Skeletal muscle satellite cell (primary cell): ENCODE data around the gene KCNK6.
A peak's percentile ranks its signal among the peaks of the same experiment; 100 is the strongest.

Source experiments
- H3K27me3 ChIP-seq: 2 replicates; pipeline ENCODE4 v1.7.0; 2013; ENCODE audit warnings: low read length; ENCODE audit not compliant: control insufficient read depth, insufficient read depth
- H3K36me3 ChIP-seq: 2 replicates; pipeline ENCODE4 v1.7.0; 2013; ENCODE audit warnings: mild to moderate bottlenecking, control low read depth, low read length; ENCODE audit not compliant: insufficient read depth
- H3K4me1 ChIP-seq: 2 replicates; pipeline ENCODE4 v1.7.0; 2013; ENCODE audit warnings: low read length; ENCODE audit not compliant: control insufficient read depth, insufficient read depth
- H3K4me2 ChIP-seq: 2 replicates; pipeline ENCODE4 v1.7.0; 2013; ENCODE audit warnings: mild to moderate bottlenecking, low read length
- H3K4me3 ChIP-seq: 2 replicates; pipeline ENCODE4 v1.7.0; 2013; ENCODE audit warnings: low read length
- H3K9ac ChIP-seq: 2 replicates; pipeline ENCODE4 v1.7.0; 2013; ENCODE audit warnings: mild to moderate bottlenecking, low read depth, low read length, moderate library complexity
- H3K9me3 ChIP-seq: replicated peaks from 2 replicates; pipeline ENCODE4 v1.7.0; 2013; ENCODE audit warnings: mild to moderate bottlenecking, control low read depth, low read length

The KCNK6 gene

GRCh38 chr19:38310986-38311385 is 8.7 kb upstream of the KCNK6 start:
- no peak overlapping the region for H3K4me2 ChIP-seq
- no peak overlapping the region for H3K9ac ChIP-seq
- H3K36me3 ChIP-seq, result peaks cover 19% of the 10 kb centered on the region
- no peaks in the 10 kb centered on the region for H3K9me3 ChIP-seq
- H3K27me3 ChIP-seq, result no peaks in the 10 kb centered on the region
- H3K4me1 ChIP-seq, result peaks cover 2% of the 10 kb centered on the region
- H3K4me3 ChIP-seq, result no peak overlapping the region

GRCh38 chr19:38315657-38316476 is 3.8 kb upstream of the KCNK6 start, which contains the start of gene YIF1B:
Gene YIF1B, minus strand, starts transcription at chr19:38315947. Its CDS starts 30 bp downstream, at chr19:38315917.
- Histone ChIP-seq H3K4me3 (peak within 1 kb of the TSS; percentile 75), H3K9me3 (no peaks in the 10 kb centered on the region), H3K27me3 (no peaks in the 10 kb centered on the region), H3K4me1 (peaks cover 21% of the 10 kb centered on the region), H3K4me2 (peak within 1 kb of the TSS; percentile 99), H3K9ac (peak within 1 kb of the TSS; percentile 83), H3K36me3 (no peaks in the 10 kb centered on the region)

GRCh38 chr19:38316477-38317067 is 3.1 kb upstream of the KCNK6 start:
- Histone ChIP-seq H3K4me1 (peaks cover 28% of the 10 kb centered on the region), H3K9ac (peak overlapping the region; percentile 80)

GRCh38 chr19:38317104-38317612 is 2.5 kb upstream of the KCNK6 start:
- H3K4me1 ChIP-seq, result peaks cover 31% of the 10 kb centered on the region
- no peaks in the 10 kb centered on the region for H3K36me3 ChIP-seq
- no peaks in the 10 kb centered on the region for H3K27me3 ChIP-seq
- H3K4me3 ChIP-seq, result no peak overlapping the region
- no peaks in the 10 kb centered on the region for H3K9me3 ChIP-seq
- H3K9ac ChIP-seq, result no peak overlapping the region
- no peak overlapping the region for H3K4me2 ChIP-seq

More at GRCh38 chr19:38316477-38317067, 3.1 kb upstream of the KCNK6 start:
- no peaks in the 10 kb centered on the region for H3K36me3 ChIP-seq
- peak overlapping the region; percentile 63 for H3K4me3 ChIP-seq
- H3K4me2 ChIP-seq, result peak overlapping the region; percentile 78
- no peaks in the 10 kb centered on the region for H3K9me3 ChIP-seq
- no peaks in the 10 kb centered on the region for H3K27me3 ChIP-seq

- H3K27me3 ChIP-seq, result no peaks in the 10 kb centered on the region
- H3K4me1 ChIP-seq, result peaks cover 31% of the 10 kb centered on the region
- no peak overlapping the region for H3K4me2 ChIP-seq
- H3K4me3 ChIP-seq, result no peak overlapping the region
- H3K9ac ChIP-seq, result no peak overlapping the region
- H3K9me3 ChIP-seq, result no peaks in the 10 kb centered on the region
- no peaks in the 10 kb centered on the region for H3K36me3 ChIP-seq
Observed at GRCh38 chr19:38318660-38319059, 985 bp upstream of the KCNK6 start.

- Histone ChIP-seq H3K36me3 (peaks cover 5% of the 10 kb centered on the region), H3K9me3 (no peaks in the 10 kb centered on the region), H3K4me1 (peaks cover 28% of the 10 kb centered on the region), H3K9ac (peak overlapping the region; percentile 84), H3K4me2 (peak overlapping the region; percentile 94), H3K27me3 (no peaks in the 10 kb centered on the region), H3K4me3 (peak overlapping the region; percentile 76)
Observed at GRCh38 chr19:38320969-38321339, 1.3 kb downstream of the KCNK6 start.

- Histone ChIP-seq H3K36me3 (peaks cover 8% of the 10 kb centered on the region), H3K27me3 (no peaks in the 10 kb centered on the region), H3K4me1 (peaks cover 22% of the 10 kb centered on the region), H3K4me3 (peak overlapping the region; percentile 76), H3K9ac (peak overlapping the region; percentile 84), H3K9me3 (no peaks in the 10 kb centered on the region), H3K4me2 (peak overlapping the region; percentile 94)
Observed at GRCh38 chr19:38321646-38322196, 2.1 kb downstream of the KCNK6 start.

GRCh38 chr19:38323291-38323690 is 3.6 kb downstream of the KCNK6 start:
- no peak overlapping the region for H3K4me2 ChIP-seq
- H3K9me3 ChIP-seq, result no peaks in the 10 kb centered on the region
- peaks cover 22% of the 10 kb centered on the region for H3K4me1 ChIP-seq
- H3K9ac ChIP-seq, result no peak overlapping the region
- H3K36me3 ChIP-seq, result peaks cover 24% of the 10 kb centered on the region
- no peak overlapping the region for H3K4me3 ChIP-seq
- no peaks in the 10 kb centered on the region for H3K27me3 ChIP-seq

GRCh38 chr19:38324431-38324830 is 4.8 kb downstream of the KCNK6 start:
- H3K4me2 ChIP-seq, result no peak overlapping the region
- peaks cover 17% of the 10 kb centered on the region for H3K4me1 ChIP-seq
- no peak overlapping the region for H3K4me3 ChIP-seq
- H3K27me3 ChIP-seq, result no peaks in the 10 kb centered on the region
- H3K36me3 ChIP-seq, result peaks cover 26% of the 10 kb centered on the region
- H3K9me3 ChIP-seq, result no peaks in the 10 kb centered on the region
- H3K9ac ChIP-seq, result no peak overlapping the region

GRCh38 chr19:38326591-38326990 is 6.9 kb downstream of the KCNK6 start:
- Histone ChIP-seq H3K27me3 (no peaks in the 10 kb centered on the region), H3K36me3 (peaks cover 26% of the 10 kb centered on the region), H3K4me2 (no peak overlapping the region), H3K9ac (no peak overlapping the region), H3K4me1 (peaks cover 2% of the 10 kb centered on the region), H3K4me3 (no peak overlapping the region), H3K9me3 (no peaks in the 10 kb centered on the region)

- H3K9me3 ChIP-seq, result no peaks in the 10 kb centered on the region
- H3K27me3 ChIP-seq, result no peaks in the 10 kb centered on the region
- no peak overlapping the region for H3K9ac ChIP-seq
- peaks cover 26% of the 10 kb centered on the region for H3K36me3 ChIP-seq
- H3K4me2 ChIP-seq, result no peak overlapping the region
- H3K4me3 ChIP-seq, result no peak overlapping the region
- no peaks in the 10 kb centered on the region for H3K4me1 ChIP-seq
Observed at GRCh38 chr19:38329651-38330050, 10.0 kb downstream of the KCNK6 start.
